ENCODE measurements around the gene SPOCD1.
A peak's percentile ranks its signal among the peaks of the same experiment; 100 is the strongest.

SPOCD1 gene

GRCh38 chr1:31786366-31787060 lies 29.3 kb downstream of the SPOCD1 start:
- DNase-seq = no peak

GRCh38 chr1:31785947-31786290 lies 29.9 kb downstream of the SPOCD1 start:
- no peak for DNase-seq

- DNase-seq = no peak
These were observed 30.5 kb downstream of the SPOCD1 start for GRCh38 chr1:31785020-31785946.

- DNase-seq = no peak
These were observed 31.3 kb downstream of the SPOCD1 start for GRCh38 chr1:31784356-31785019.

GRCh38 chr1:31783846-31784245 lies 32.0 kb downstream of the SPOCD1 start:
- no peak for DNase-seq

GRCh38 chr1:31782421-31783410 lies 33.1 kb downstream of the SPOCD1 start:
- no peak for DNase-seq

- no peak for DNase-seq
These were observed 34.0 kb downstream of the SPOCD1 start for GRCh38 chr1:31781756-31782371.

- DNase-seq = no peak
These were observed 34.6 kb downstream of the SPOCD1 start for GRCh38 chr1:31781138-31781755.

- no peak for DNase-seq
These were observed 35.2 kb downstream of the SPOCD1 start for GRCh38 chr1:31780632-31781031.

GRCh38 chr1:31779687-31780086 lies 36.1 kb downstream of the SPOCD1 start:
- DNase-seq = no peak

- DNase-seq = no peak
These were observed 36.9 kb downstream of the SPOCD1 start for GRCh38 chr1:31778763-31779488.

GRCh38 chr1:31776516-31776915 lies 39.3 kb downstream of the SPOCD1 start:
- DNase-seq = no peak

GRCh38 chr1:31776032-31776431 lies 39.8 kb downstream of the SPOCD1 start:
- DNase-seq = no peak

GRCh38 chr1:31775210-31775999 lies 40.4 kb downstream of the SPOCD1 start:
- DNase-seq = no peak

GRCh38 chr1:31774495-31774894 lies 41.3 kb downstream of the SPOCD1 start:
- no peak for DNase-seq

GRCh38 chr1:31773861-31774260 lies 42.0 kb downstream of the SPOCD1 start:
- no peak for DNase-seq

- DNase-seq = no peak
These were observed 43.1 kb downstream of the SPOCD1 start for GRCh38 chr1:31772669-31773248.

- peak; percentile 65 for DNase-seq
These were observed 43.7 kb downstream of the SPOCD1 start for GRCh38 chr1:31771891-31772668.
